Inferior parietal cortex (tissue), 1 donor: ENCODE data around the gene SLC45A1.

ENCODE experiments used
- DNase-seq: peaks from one replicate; pipeline ENCODE4 v3.0.0-alpha.2; 2016; ENCODE audit errors: extremely low spot score

Gene SLC45A1

GRCh38 chr1:8311068-8311718 is 6.7 kb upstream of the SLC45A1 start:
- DNase-seq: no peak

- DNase-seq: no peak
Observed at GRCh38 chr1:8312235-8313218, 5.4 kb upstream of the SLC45A1 start.

- no peak for DNase-seq
Observed at GRCh38 chr1:8313231-8313630, 4.7 kb upstream of the SLC45A1 start.

GRCh38 chr1:8314346-8315280 is 3.3 kb upstream of the SLC45A1 start:
- peak; percentile 72 for DNase-seq

- no peak for DNase-seq
Observed at GRCh38 chr1:8315573-8316475, 2.1 kb upstream of the SLC45A1 start.

- DNase-seq: no peak
Observed at GRCh38 chr1:8318436-8318835, 522 bp downstream of the SLC45A1 start.

- DNase-seq: no peak
Observed at GRCh38 chr1:8321612-8322011, 3.7 kb downstream of the SLC45A1 start.

GRCh38 chr1:8323706-8324105 is 5.8 kb downstream of the SLC45A1 start:
- no peak for DNase-seq

- no peak for DNase-seq
Observed at GRCh38 chr1:8324176-8324810, 6.4 kb downstream of the SLC45A1 start.

- no peak for DNase-seq
Observed at GRCh38 chr1:8325771-8326170, 7.9 kb downstream of the SLC45A1 start.

GRCh38 chr1:8326265-8326664 is 8.4 kb downstream of the SLC45A1 start:
- no peak for DNase-seq

GRCh38 chr1:8328271-8328670 is 10.4 kb downstream of the SLC45A1 start:
- DNase-seq: no peak

GRCh38 chr1:8329439-8329838 is 11.5 kb downstream of the SLC45A1 start:
- no peak for DNase-seq

GRCh38 chr1:8329858-8330257 is 11.9 kb downstream of the SLC45A1 start:
- DNase-seq: no peak

- no peak for DNase-seq
Observed at GRCh38 chr1:8330271-8331125, 12.6 kb downstream of the SLC45A1 start.

GRCh38 chr1:8332806-8333205 is 14.9 kb downstream of the SLC45A1 start:
- no peak for DNase-seq

- no peak for DNase-seq
Observed at GRCh38 chr1:8333246-8333987, 15.5 kb downstream of the SLC45A1 start.

GRCh38 chr1:8334106-8334851 is 16.4 kb downstream of the SLC45A1 start:
- DNase-seq: no peak
